Adipose tissue (tissue), 3 donors: ENCODE data around the gene THSD7A. TPM values are rescaled to one million over a fixed set of nuclear protein-coding genes. Genes with fewer than 3 reads are reported as not detected.

Experiments used
- H3K27ac ChIP-seq: one replicate; pipeline ENCODE4 v1.5.1; 2013; ENCODE audit warnings: low read depth, low read length
- WGBS, 3 donors: extraction: QIAGEN DNeasy Blood & Tissue Kit; methylation state at CpG; one replicate each; pipeline ENCODE4 v1.1.7; 2013; 5-methylcytosine and 5-hydroxymethylcytosine counted together
- polyA plus RNA-seq, 3 donors: library from polyadenylated mRNA; stranded (reverse); fragments of 200-250 nt; gene quantifications; one replicate each; pipeline ENCODE4 v1.2.3, GENCODE V29; 2013
- donor health status: healthy with polysubstance abuse.
- donor health status: Bipolar disorder and iron deficiency.
- donor health status: healthy.

THSD7A gene
- polyA plus RNA-seq, 3 donors: 0.28 to 1.9 (median 0.79) TPM

GRCh38 chr7:11757153-11757552 is 74.8 kb downstream of the THSD7A start:
- H3K27ac ChIP-seq: no peak overlapping the region
- 78 to 85% (median 84%) methylated on average over 1 of the region's 1 CpG for WGBS, 3 donors

GRCh38 chr7:11754933-11755332 is 77.1 kb downstream of the THSD7A start:
- no peak overlapping the region for H3K27ac ChIP-seq
- 82 to 97% (median 93%) methylated on average over 3 of the region's 3 CpGs for WGBS, 3 donors

- 77 to 85% (median 81%) methylated on average over 2 of the region's 2 CpGs for WGBS, 3 donors
- no peak overlapping the region for H3K27ac ChIP-seq
These were observed 77.9 kb downstream of the THSD7A start for GRCh38 chr7:11754123-11754522.

DNA sequence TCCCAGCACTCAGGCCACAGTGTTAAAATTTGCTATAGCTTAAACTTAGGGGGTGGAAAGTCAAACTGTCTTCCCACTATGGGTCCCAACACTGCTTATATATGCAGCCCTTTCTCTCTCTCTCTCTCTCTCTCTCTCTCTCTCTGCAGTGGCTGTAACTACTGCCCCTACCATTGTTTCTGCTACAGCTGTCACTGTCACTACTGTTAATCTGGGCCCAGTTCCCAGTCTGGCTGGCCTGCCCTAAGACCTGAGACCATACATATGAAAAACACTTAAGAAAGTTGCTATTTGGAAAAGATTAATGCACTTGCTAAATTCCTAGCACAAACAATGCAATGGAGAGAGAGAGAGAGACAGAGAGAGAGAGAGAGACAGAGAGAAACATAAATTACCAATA is 78.6 kb downstream of the THSD7A start:
- H3K27ac ChIP-seq: no peak overlapping the region

GRCh38 chr7:11751807-11752389 is 80.1 kb downstream of the THSD7A start:
- WGBS, 3 donors: 43 to 82% (median 73%) methylated on average over 8 of the region's 8 CpGs
- no peak overlapping the region for H3K27ac ChIP-seq

DNA sequence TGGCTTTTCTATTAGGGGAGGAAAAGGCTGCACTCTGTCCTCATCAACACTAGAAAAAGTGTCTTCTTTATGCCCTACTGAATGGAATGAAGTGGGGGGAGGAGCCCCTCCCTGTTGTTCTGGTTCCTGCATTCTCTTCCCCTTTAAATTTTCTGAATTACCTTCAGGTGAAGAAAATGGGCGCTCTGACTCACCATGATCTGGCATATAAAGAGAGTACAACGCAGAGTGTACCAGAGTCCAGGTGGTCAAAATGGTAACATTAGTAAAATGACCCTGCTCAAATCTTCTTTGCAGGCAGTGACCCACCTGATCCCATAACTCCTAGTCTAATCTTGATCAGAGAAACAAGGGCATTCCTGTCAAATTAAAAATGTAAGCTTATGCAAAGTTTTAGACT is 80.7 kb downstream of the THSD7A start:
- WGBS, 3 donors: 85 to 94% (median 89%) methylated on average over 2 of the region's 2 CpGs
- H3K27ac ChIP-seq: no peak overlapping the region

- WGBS, 3 donors: 63 to 74% (median 70%) methylated on average over 6 of the region's 6 CpGs
- H3K27ac ChIP-seq: no peak overlapping the region
These were observed 81.8 kb downstream of the THSD7A start for GRCh38 chr7:11750191-11750590.

DNA sequence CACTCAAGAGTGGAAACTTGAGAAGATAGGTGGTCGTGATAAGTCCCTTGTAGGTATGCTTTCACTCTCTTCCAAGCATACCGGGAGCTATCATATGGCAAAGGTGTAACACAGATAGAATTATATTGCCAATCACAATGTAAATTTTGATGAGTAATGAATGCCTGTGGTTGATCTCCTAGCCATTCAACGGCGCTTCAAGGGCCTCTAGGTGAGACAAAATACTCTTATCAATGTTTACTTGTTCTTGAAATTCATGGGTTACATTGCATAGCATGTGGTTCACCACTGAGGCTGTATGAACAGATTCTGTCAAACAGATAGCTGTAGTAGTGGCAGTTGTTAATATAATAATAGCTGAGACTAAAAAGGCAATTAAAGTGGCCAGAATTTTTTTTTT is 82.4 kb downstream of the THSD7A start:
- H3K27ac ChIP-seq: no peak overlapping the region
- WGBS, 3 donors: 76 to 89% (median 82%) methylated on average over 4 of the region's 4 CpGs

DNA sequence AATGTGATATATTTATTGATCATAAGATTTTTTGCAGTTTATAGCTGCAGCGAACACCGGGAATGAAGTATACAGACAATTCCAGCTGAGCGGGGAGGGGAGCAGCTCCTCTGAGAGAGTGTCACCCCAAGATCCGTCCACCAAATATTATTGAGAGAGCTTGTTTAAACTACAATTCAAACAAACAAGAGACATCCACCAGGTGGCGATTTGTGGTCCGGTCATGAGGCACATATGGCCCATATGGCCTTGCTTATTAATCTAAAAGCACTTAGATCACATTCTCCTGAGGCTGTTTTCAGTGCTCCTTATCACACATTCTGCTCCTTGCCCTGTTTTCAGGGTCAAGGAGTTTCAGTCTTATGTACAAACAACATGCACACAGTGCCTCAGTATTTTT is 83.1 kb downstream of the THSD7A start:
- WGBS, 3 donors: 82 to 93% (median 91%) methylated on average over 6 of the region's 6 CpGs
- H3K27ac ChIP-seq: no peak overlapping the region

- 72 to 79% (median 74%) methylated on average over 4 of the region's 4 CpGs for WGBS, 3 donors
- no peak overlapping the region for H3K27ac ChIP-seq
These were observed 84.1 kb downstream of the THSD7A start for GRCh38 chr7:11747715-11748485.

- 81 to 93% (median 85%) methylated on average over 1 of the region's 1 CpG for WGBS, 3 donors
- no peak overlapping the region for H3K27ac ChIP-seq
These were observed 85.4 kb downstream of the THSD7A start for GRCh38 chr7:11746591-11746990.

- H3K27ac ChIP-seq: no peak overlapping the region
- WGBS, 3 donors: 98 to 100% (median 100%) methylated on average over 1 of the region's 1 CpG
These were observed 88.5 kb downstream of the THSD7A start for GRCh38 chr7:11743548-11743947.

GRCh38 chr7:11743016-11743415 is 89.0 kb downstream of the THSD7A start:
- WGBS, 3 donors: 68 to 93% (median 91%) methylated on average over 3 of the region's 3 CpGs
- H3K27ac ChIP-seq: no peak overlapping the region

DNA sequence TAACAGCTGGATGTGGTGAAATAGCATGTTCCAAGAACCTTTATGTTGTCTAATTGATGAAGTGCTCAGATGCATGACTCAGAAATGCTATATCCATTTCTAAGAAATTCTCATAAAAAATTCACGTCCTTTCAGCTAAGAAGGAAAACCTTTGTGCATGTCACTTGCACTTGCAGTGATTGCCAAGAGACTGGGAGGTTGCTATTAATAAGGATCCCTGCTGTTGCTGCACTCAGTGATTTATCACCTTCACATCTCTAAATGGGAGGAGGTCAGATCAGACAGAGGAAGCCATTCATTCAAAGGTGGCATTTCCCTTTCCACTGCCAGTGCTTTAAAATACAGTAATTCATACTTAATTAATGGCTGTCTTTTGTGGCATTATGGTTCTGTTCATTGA is 89.5 kb downstream of the THSD7A start:
- no peak overlapping the region for H3K27ac ChIP-seq
- WGBS, 3 donors: 5 to 23% (median 9%) methylated on average over 1 of the region's 1 CpG

GRCh38 chr7:11737723-11738122 is 94.3 kb downstream of the THSD7A start:
- H3K27ac ChIP-seq: no peak overlapping the region

- H3K27ac ChIP-seq: no peak overlapping the region
- 75 to 87% (median 83%) methylated on average over 4 of the region's 4 CpGs for WGBS, 3 donors
These were observed 99.8 kb downstream of the THSD7A start for GRCh38 chr7:11732207-11732606.

GRCh38 chr7:11730725-11731124 is 101.3 kb downstream of the THSD7A start:
- no peak overlapping the region for H3K27ac ChIP-seq
- 88 to 95% (median 93%) methylated on average over 1 of the region's 1 CpG for WGBS, 3 donors

DNA sequence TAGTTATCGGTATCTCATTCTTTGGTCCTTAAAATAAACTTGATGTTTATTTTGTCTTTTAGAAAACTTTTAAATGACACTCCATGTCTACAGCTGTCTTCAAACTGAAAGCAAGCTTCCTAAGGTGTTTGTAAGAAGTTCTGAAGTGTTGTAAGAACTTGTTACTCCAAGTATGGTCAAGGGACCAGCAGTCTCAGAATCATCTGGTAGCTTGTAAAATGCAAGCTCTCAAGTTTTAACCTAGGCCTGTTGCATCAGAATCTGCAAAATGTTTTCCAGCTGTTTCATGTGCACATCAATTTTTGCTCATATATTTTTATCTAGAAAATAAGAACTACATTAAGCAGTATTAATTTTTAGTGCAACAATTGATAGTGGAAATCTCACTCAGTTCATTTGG is 104.1 kb downstream of the THSD7A start:
- no peak overlapping the region for H3K27ac ChIP-seq
- 94 to 95% (median 94%) methylated on average over 1 of the region's 1 CpG for WGBS, 3 donors

DNA sequence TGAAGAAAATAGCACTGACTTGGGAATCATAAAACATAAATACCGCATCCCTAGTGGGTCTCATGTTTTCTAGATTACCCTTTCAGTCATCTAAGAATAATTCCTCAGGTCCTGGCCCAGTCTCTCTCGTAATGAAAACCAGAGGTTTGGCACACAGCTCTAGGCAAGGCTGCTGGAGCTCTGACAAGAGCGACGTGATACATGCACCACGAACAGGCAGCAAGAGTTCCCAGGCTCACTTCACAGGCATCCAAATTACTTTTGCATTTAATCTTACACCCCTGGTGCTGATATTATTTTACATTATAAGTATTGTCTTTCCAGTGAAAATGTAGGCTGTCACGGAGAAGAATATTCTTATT is 105.2 kb downstream of the THSD7A start:
- WGBS, 3 donors: 66 to 68% (median 67%) methylated on average over 6 of the region's 6 CpGs
- H3K27ac ChIP-seq: no peak overlapping the region

DNA sequence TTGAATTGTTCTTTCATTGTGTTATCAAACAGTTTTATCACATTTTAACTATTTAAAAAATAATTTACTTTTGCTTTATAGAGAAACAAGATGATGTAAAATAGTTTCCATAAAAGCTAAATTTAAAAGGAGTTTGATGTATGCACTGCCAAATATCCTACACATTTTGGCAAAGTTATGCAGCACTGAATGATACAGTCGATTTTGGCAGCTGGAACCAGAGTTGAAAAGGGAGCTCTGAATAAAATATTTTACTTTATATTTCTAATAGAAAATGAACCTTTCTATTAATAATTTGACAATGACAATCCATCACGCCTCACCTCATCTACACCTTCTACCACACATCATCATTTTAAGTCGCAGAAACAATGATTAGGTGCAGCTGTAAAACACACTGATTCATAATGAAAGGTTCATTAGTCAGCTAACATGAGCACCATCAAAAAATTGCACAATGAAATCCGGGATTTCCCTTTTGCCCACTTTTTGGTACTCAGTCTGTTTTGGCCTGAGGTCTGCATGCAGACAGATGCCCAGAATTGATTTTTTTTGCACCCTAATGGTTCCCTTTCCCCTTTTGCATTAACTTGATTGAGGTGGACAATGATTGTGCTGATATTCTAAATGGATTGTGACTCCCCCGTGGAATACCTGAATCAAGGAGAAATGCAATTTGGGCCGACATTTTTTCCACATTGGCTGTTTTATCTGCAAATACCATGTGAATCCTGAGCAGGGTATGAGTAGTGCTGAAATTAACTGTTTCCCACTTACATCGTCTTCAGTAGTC is 105.8 kb downstream of the THSD7A start:
- no peak overlapping the region for H3K27ac ChIP-seq
- 59 to 66% (median 64%) methylated on average over 7 of the region's 7 CpGs for WGBS, 3 donors
